GM18526 (cell line): ENCODE results near the gene VPS52.

Experiments used
- POLR2A ChIP-seq: IDR thresholded peaks from 3 replicates; pipeline ENCODE4 v1.6.1; 2011; ENCODE audit not compliant: insufficient read length; ENCODE audit errors: extremely low read depth

Gene VPS52

DNA sequence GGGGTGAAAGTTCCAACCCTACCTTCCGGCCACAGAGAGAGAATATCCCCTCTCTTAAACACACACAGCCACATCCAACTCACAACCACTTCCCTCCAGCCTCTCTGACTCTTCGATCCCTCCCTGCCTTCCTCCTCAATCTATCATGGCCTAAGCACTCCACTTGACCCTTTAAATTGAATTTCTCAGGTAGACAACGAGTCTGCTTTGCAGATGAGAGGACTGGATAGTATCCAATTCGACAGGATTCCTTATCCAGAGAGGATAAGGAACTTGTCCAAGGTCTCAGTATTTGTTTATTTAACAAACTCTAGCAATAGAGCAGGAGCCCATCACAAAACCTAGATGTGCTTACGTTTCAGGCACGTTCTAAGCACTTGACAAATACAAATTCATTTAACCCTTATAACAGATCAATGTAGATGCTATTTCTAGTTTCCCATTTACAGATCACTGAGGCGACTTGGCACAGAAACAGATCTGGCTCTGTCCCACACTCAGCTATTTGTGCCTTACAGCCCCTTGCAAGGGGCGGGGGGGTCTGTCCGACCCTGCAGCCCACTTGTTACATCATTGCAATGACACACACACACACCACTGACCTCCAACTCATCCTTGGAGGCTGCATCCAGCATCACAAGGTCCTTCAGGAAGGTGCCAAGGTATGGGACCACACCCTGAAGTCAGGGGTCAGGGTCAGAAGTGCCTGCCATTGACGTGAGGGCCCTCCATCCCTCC is 22.6 kb upstream of the VPS52 start:
- TF ChIP-seq POLR2A, result no peak

DNA sequence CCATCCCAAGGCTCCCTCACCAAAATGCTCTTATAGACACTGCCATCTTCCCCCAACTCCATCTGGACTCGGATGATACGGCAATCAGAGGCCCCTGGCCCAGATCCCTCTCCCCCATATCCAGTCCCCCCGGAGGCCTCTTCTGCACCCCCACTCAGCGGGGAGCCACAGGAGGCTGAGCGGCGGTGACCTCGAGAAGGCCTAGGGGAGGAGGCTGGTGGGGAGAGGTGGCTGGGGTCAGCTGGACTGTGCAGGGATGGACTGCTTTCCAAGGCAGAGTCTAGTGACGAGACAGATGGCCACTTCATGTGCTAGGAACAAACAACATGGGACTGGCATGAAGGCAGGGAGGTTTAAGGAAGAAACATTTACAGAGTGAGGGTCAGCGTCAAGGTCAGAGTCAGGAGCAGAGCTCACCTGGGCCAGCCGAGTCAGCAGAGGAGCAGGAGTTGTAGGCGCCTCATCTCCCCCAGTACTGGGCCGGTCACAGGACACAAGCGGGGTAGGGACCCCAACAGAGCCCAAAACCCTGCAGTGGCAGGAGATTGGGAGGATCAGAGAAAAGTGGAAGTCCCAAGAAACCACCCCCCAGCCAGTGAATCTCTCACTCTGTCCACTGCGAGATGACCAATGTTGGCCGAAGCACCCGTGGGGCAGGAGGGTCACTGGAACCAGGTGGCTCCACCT is 21.5 kb upstream of the VPS52 start:
- TF ChIP-seq POLR2A, result no peak

DNA sequence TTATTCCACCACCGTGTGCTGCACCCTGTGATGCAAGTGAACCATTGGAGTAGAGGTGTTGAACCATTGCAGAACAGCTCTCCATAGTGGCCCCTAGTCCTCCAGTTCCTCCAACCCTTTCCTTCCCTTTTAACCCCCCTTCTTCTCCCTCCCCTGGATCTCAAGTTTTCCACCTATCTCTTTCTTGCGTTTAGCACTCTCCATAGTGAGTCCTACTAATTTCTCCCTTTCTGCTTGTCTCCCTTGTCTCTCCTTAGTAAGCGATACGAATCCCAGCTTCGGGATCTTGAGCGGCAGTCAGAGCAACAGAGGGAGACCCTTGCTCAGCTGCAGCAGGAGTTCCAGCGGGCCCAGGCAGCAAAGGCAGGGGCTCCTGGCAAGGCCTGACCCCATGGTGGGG is 18.8 kb upstream of the VPS52 start:
- no peak for TF ChIP-seq POLR2A

DNA sequence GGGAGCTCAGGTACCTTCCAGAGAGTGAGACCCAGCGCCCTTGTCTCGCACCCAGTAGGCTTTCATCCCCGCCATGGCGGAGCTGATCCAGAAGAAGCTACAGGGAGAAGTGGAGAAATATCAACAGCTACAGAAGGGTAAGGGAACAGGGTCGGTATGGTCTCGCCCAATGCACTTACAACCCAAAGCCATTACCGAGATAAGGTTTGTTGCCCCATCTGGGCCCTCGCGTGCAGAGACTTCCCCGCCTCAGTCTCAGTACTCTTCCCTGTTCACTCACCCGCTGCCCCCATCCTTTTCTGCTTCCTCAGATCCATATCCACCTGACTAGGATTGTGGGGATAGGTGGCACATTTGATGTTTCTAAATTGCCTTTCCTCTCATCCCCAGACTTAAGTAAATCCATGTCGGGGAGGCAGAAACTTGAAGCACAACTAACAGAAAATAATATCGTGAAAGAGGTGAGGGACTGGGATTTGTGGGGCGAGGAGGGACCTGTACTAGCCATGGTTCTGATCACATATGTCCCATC is 18.2 kb upstream of the VPS52 start:
- no peak for TF ChIP-seq POLR2A

DNA sequence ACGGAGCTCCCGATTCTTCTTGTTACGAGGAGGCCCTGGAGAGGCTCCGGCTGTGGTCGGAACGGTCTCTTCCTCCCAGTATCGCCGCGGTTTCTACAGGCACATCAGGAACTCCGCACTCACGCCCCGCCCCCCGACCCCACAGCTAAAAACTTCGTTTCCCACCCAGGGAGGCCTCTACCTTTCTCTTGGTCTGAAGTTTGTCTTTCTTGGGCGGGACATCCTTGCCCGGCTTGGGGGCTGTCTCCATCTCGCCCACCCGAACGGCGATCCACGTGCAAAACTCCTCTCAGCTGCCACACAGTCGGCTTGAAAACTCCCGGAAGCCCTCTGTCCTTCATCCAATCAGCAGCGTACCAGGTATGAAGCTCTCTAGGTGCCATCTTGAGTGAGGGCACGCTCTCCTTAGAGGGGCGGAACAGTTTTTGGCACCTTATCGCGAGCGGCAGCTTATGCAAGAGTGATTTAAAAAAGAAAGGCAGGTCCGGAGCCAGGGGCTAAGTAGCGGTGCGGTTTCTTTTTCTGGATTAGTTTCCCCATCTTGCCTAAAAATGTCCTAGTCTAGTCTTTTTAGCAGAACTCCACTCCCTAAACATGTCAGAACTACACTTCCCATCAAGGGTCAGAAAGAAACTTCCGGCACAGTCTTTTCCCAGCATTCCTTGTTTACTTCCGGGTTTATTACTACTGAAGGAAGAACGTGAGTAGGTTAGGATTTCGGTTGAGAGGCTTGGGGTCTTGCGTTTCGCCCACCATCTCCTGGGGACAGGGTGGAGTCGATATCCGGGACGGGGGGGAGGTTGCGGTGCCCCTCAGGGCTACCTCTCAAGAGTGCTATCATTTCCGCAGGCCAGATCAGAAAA is 17.5 kb upstream of the VPS52 start, which contains the start of the genes PFDN6 and WDR46:
Gene PFDN6, plus strand, starts transcription at position 681 of the 863 bp plus-strand sequence. CDS start 256 bp downstream, outside the sequence.
Gene WDR46, minus strand, starts transcription at position 319 of the 863 bp plus-strand sequence. Its CDS starts 69 bp downstream, at position 250.
- peak; percentile 48 for TF ChIP-seq POLR2A

DNA sequence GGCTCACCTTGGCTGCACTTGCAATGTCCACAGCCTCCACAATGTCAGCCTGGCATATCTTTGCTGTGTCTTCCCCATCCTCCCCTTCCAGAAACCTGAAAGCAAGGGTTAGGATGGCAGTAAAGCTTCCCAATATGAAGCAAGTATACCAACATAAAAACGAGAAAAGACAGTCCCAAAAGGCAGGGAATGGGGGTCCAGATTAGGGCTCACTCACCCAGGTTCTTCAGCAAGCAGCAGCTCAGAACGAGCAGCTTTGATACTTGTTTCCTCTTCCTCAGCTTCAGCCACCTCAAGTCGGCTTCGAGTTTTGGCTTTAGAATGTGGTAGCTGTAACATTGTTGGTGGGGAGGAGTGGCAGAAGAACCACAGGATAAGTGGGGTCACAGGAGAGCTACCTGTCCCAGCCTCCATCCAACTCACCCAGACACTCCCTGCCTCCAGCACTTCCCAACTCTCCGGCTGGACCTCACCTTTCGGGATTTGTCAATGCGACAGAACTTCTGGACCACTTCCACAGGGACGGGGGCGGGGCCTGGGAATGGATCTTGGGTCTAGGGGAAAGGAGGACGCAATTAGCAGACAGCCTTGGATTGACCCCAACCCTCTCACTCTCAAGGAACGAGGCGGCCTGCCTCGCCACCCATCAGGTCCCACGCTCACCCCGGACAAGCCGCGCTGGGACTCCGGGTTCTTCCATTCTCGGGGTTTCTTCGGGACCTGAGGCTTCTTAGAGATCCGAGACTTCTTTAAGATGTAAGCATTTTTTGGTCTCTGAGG is 16.7 kb upstream of the VPS52 start:
- no peak for TF ChIP-seq POLR2A

DNA sequence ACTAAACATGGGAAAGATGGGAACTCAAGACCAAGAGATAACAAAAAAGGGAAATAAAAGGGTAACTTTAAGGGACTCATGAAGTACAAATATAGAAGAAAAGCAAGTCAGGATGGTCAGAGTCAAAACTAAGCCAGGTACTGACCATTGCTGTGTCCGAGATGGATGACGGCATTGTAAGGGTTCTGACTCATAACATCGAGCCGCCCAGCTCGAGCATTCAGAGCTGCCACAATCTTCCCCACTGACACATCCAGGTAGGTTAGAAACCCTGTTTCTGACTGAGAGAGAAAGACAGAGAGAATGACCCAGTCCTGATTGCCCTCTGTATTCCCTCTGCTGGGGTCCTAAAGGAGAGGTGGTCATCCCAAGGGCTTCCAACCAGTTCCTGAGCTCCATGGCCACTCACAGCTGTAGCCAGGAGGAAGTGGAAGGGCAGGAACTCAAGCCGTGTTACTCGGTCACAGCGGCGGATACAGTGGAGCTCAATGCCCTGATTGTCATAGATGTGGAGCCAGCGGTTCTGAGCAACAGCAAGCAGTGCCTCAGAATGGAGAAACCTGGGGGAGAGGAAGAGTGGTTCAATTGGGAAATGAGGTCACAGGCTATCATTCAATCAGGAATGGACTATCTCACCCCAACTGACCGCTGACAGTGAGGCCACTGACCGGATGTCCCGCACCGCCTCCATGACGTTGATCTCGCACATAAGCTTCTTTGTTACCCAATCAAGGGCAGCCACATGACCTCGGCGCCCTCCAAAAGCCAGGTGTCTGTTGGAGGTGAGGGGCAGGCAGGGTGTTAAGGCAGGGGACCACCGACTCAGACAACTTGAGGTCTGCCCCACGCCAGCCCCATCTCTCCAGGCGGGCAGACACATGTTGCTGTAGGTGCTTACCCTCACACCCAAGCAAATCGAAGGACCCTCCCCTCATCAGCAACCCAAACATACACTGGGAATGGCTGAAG is 15.6 kb upstream of the VPS52 start:
- no peak for TF ChIP-seq POLR2A

DNA sequence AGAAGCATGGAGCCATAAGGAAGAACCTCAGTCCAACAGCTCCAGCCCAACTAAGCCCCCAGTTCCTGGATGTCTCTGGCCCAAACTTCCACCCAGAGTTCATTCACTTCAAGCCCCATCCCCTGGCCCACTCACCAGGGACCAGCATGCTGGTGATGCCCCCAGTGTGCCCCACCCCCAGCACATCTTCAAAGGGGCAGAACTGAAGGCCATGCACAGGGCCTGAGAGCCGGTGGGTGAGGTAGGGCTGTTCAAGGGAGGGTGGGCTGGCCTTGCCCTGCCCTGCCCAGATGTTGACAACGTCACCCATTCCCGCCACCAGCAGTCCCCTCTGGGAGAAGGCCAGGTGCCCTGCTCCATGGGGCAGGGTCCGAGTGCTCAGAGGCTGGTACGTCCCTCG is 8.9 kb upstream of the VPS52 start:
- no peak for TF ChIP-seq POLR2A

DNA sequence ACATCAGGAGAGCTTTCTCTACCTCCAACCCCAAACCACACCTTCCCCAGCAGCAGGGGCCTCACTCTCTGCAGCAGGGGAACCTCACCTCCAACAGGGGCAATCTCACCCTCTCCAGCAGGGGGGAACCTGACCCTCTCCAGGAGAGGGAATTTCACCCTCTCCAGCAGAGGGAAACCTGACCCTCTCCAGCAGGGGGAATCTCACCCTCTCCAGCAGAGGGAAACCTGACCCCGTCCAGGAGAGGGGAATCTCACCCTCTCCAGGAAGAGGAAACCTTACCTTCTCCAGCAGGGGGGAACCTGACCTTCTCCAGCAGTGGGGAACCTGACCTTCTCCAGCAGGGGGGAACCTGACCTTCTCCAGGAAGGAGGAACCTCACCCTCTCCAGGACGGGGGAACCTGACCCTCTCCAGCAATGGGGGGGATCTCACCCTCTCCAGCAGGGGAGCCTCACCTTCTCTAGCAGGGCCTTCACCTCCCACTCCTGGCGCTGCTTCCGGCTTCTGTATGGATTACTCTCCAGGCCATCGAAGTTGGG is 8.4 kb upstream of the VPS52 start:
- TF ChIP-seq POLR2A, result no peak

DNA sequence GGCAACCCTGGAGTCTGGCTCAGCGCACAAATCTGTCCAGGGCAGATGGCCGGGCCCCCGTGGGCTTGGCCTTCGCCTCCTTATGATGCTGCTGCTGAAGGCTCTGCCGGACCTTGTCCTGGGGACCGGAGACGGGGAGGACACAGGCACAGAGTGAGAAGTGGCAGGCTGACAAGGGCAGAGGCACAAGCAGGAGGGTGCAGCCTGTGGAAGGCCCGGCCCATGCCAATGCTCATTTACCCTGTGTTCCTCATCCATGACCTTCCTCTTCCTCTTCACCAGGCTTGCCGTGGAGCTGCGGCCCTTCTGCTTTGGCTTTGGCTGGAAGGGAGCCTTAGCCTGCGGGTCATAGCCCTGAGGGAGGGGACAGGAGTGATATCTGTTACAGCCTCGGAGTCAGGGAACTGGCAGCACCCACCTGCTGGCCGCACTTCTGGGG is 7.6 kb upstream of the VPS52 start:
- TF ChIP-seq POLR2A, result no peak

DNA sequence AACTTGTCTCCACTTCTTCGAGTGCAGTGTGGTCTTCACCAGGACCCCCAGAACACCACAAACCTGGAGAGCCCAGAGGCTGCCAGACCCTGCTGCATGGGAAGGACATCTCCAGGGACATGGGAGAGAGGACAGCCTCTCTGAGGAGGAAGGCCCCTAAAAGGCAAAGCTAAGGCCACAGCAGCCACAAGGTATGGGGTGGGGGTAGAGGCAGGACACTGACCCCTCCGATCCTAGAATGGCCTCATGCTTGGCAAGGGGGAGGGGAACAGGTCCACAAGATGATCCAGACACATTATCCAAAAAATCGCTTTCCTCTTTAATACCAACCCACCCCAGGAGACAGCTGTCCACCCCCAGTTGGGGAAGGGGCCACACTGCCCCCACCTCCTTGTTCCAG is 7.1 kb upstream of the VPS52 start:
- TF ChIP-seq POLR2A, result no peak

DNA sequence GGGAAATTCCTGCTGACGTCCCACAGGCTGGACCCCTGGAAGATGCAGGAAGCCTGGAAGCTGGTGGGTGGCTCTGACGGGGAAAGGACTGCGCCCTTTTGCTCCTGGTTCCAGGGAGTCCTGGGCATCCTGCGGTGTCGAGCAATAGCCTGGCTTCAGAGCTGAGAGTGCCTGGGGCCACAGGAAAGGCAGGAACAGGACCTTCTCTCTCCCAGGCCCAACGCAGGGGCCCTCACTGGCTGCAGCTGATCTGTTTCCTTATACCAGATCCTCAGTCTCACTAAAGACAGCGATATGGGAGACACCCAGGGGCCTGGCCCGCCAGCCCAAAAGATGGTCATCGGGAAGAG is 6.7 kb upstream of the VPS52 start:
- TF ChIP-seq POLR2A, result no peak
